GM18502 (cell line): Measurements from ENCODE around the gene OR11A1.

Experiments used
- ATAC-seq: cut with Tn5 transposase; IDR thresholded peaks from one replicate; pipeline ENCODE4 v1.9.1; 2021; ENCODE audit warnings: mild to moderate bottlenecking; ENCODE audit not compliant: unreplicated experiment, poor library complexity

Gene OR11A1

DNA sequence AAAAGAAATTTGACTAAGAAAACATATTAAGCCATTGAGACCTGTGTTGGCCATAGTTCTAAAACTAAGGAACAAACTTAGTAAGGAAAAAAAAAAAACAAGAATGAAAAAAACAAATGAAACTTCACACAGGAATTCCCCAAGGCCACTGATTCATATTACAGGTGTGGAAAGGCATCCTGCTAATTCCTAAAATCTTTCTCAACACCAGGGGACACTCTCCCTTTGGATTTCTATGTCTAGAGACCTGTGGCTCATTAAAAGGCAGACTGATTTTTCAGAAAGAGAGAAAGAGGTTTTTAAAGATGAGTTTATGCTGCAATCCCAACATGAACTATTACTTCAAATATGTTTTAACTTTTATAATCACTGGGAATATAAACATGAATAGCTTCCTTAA is 42.3 kb downstream of the OR11A1 start, which contains the start of gene OR12D1:
Gene OR12D1 (plus strand): TSS at position 341 of the 400 bp plus-strand sequence.
- no peak for ATAC-seq

DNA sequence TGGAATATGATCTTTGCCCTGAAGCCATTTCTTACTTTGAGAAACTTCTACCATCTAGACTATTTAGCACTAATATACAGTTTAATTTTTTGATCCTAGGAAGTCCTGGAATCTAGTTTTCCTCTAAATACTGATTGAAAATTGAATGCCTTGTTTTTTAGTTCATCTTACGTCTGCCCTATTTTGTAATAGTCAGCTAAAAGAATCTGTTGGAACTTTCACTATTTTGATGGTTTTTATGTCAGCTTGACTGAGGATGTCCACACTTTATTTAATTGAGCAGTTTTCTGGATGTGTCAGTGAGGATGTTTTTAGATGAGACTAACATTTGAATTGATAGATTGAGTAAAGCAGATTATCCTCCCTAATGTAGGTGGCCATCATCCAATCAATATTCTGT is 53.1 kb downstream of the OR11A1 start:
- no peak for ATAC-seq

DNA sequence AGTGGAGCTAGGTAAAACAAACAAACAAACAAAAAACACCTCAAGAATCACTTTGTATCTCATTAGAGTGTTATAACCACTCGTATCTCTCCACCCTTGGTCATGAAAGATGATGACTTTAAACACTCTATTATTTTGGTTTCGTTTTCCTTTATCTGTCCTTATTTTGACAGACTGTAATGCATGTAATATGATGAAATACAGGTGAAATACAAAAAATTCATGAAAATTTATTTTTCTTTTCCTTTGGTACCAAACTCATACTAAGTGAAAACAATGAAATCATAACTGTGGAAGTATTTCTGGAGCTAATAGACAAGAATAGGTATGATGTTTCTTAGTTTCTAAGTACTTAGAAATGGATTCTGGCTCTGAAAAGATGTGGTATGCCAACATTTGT is 57.3 kb downstream of the OR11A1 start:
- ATAC-seq: no peak

DNA sequence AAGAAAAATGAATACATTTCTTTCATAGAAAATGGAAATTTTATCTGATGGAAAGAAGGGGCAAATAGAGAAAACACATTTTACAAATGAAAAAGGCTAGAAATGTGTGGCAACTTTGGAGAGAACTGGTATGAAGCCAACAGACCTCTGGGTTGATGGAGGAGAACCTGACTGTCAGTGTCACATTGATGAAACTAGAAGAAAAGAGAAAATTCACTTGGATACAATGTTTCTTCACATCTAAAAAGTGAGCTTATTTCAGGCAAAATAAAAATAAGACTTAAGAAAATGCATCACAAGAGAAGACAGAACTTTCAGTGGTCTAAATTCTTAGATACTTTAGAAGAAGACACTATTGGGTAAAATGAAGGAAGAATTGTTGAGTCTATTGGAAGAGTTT is 61.5 kb downstream of the OR11A1 start, which contains the start of gene OR12D2:
Gene OR12D2 (plus strand): TSS at position 301 of the 400 bp plus-strand sequence. CDS start 1,069 bp downstream, outside the sequence.
- ATAC-seq: no peak

DNA sequence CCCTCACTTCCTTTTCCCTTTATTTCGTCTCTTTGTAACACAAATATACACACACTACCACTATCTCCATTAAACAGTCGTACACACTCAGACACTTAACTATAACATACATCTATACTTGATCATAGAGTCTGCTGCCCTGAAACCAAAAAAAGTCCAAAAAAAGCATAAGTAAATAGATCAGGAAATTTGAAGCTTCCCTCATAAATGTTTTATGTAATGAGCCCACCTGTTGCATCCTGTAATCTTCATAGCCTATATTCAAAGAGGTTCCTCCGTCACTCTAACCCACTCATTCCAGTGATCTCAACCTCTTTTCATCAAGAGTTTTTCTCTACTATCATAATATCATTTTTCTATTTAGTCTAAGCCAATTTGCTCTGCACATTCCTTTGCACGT is 68.3 kb downstream of the OR11A1 start:
- no peak for ATAC-seq

DNA sequence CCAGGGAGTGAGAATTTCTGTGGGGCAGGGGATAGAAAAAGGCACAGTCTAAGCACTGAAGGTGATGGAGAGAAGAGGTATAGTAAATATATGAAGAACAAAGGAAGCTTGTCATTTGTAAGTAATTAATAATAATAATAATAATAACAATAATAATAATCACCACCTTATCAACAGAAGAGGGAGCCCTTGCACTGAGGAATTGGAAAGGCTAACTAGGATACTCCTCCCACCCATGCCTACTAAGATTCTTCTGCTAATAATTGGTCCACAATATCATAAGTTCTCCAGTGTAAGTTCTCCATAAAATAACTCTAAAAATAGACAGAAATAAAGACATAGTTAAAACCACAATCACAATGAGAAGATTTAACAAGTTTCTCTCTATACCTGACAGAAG is 80.9 kb downstream of the OR11A1 start:
- ATAC-seq: no peak
